ENCODE measurements around the gene AK5. TPM values are rescaled to one million over a fixed set of nuclear protein-coding genes. Genes with fewer than 3 reads are reported as not detected.

Gene AK5
- total and polyA plus RNA-seq, 2 of the 13 experiments (the other 11 are each of a cell fraction or from before 2014, with no cell fraction given), result not detected

DNA sequence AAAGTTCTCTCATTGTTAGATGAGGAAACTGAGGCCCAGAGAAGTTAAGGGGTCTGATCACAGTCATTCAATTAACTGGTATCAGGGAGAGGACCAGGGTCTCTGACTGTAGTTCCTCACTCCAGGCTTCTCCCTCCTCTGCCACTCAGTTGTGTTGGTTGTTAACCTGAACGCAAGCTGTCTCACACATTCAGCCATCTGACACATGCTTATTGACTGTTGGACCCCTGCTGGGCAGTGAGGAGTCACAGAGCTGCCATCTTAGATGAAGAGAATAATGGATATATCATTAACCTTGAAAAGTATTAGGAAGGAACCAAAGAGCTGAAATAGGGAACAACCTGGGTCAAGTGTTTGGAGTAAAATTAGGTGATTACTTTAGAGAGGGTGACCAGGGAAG lies 205.8 kb downstream of the AK5 start:
- ChIA-PET CTCF (ENCODE audit: low intra/inter-chr PET ratio, low total read pairs) (no interaction called here), POLR2A (no interaction called here)
- Histone ChIP-seq H3K79me2 (ENCODE audit: insufficient read depth, low read length) (no peaks in the 10 kb centered on the region), H2AFZ (ENCODE audit: low read length) (no peak overlapping the region), H3K4me2 (ENCODE audit: low read depth, low read length) (no peak overlapping the region), H4K20me1 (ENCODE audit: insufficient read depth, low read length) (no peaks in the 10 kb centered on the region), H3K36me3 (replicated peaks in 1 of 2; ENCODE audit: control insufficient read depth in 1 of 2, insufficient read depth in 2 of 2, low read length in 2 of 2) (no peaks in the 10 kb centered on the region), H3K4me3 (replicated peaks in 1 of 3; ENCODE audit: insufficient read depth in 1 of 3, low read depth in 2 of 3, low read length in 3 of 3) (no peak overlapping the region), H3K27ac (ENCODE audit: extremely low read length, insufficient read depth, low read length) (no peak overlapping the region), H3K9ac (ENCODE audit: insufficient read depth, low read depth, low read length) (no peak overlapping the region), H3K27me3 (ENCODE audit: control insufficient read depth in 1 of 2, insufficient read depth in 2 of 2, low read length in 2 of 2) (0 out of 5 replicates have a peak, but pooled peaks cover 0 to 3% of the 10 kb centered on the region in 2 experiments), H3K4me1 (ENCODE audit: insufficient read depth, low read length) (no peaks in the 10 kb centered on the region), H3K9me3 (ENCODE audit: low read length) (no peaks in the 10 kb centered on the region)
- no peak for DNase-seq (ENCODE audit: low spot score)
- no peak for FAIRE-seq
- BruUV-seq (replicated peaks), result no TSS peak
- TF ChIP-seq SRY (CRISPR knock-in tag; IDR thresholded peaks at IDR 0.05) (no peak), AKAP8 (CRISPR knock-in tag; IDR thresholded peaks at IDR 0.05) (no peak), ZNF354B (CRISPR knock-in tag; IDR thresholded peaks at IDR 0.05) (no peak), NAIF1 (CRISPR knock-in tag; IDR thresholded peaks at IDR 0.05; ENCODE audit: borderline replicate concordance) (no peak), STAG1 (CRISPR knock-in tag; IDR thresholded peaks at IDR 0.05) (no peak), DPF2 (CRISPR knock-in tag; IDR thresholded peaks at IDR 0.05; ENCODE audit: borderline replicate concordance, low read depth) (no peak), HMG20B (CRISPR knock-in tag; conservative IDR thresholded peaks at IDR 0.05) (no peak), RELA (CRISPR knock-in tag; IDR thresholded peaks at IDR 0.05) (no peak), ZBTB46 (CRISPR knock-in tag; IDR thresholded peaks at IDR 0.05; ENCODE audit: borderline replicate concordance) (no peak), TCF7L2 (IDR thresholded peaks at IDR 0.05; ENCODE audit: low read depth, low read length) (no peak), CC2D1A (CRISPR knock-in tag; IDR thresholded peaks at IDR 0.05) (no peak), GTF2F1 (IDR thresholded peaks at IDR 0.05; ENCODE audit: low read length) (no peak), HCFC1 (IDR thresholded peaks at IDR 0.05; ENCODE audit: low read depth, low read length) (no peak), NR2F2 (IDR thresholded peaks at IDR 0.05; ENCODE audit: borderline replicate concordance, low read depth) (no peak), IRF9 (CRISPR knock-in tag; IDR thresholded peaks at IDR 0.05; ENCODE audit: borderline replicate concordance) (no peak)
- TF ChIP-seq, protein P1, sequence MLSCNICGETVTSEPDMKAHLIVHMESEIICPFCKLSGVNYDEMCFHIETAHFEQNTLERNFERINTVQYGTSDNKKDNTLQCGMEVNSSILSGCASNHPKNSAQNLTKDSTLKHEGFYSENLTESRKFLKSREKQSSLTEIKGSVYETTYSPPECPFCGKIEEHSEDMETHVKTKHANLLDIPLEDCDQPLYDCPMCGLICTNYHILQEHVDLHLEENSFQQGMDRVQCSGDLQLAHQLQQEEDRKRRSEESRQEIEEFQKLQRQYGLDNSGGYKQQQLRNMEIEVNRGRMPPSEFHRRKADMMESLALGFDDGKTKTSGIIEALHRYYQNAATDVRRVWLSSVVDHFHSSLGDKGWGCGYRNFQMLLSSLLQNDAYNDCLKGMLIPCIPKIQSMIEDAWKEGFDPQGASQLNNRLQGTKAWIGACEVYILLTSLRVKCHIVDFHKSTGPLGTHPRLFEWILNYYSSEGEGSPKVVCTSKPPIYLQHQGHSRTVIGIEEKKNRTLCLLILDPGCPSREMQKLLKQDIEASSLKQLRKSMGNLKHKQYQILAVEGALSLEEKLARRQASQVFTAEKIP (CRISPR knock-in tag; IDR thresholded peaks at IDR 0.05; ENCODE audit: borderline replicate concordance), result no peak
- TF ChIP-seq, protein P2, sequence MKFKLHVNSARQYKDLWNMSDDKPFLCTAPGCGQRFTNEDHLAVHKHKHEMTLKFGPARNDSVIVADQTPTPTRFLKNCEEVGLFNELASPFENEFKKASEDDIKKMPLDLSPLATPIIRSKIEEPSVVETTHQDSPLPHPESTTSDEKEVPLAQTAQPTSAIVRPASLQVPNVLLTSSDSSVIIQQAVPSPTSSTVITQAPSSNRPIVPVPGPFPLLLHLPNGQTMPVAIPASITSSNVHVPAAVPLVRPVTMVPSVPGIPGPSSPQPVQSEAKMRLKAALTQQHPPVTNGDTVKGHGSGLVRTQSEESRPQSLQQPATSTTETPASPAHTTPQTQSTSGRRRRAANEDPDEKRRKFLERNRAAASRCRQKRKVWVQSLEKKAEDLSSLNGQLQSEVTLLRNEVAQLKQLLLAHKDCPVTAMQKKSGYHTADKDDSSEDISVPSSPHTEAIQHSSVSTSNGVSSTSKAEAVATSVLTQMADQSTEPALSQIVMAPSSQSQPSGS (CRISPR knock-in tag; IDR thresholded peaks at IDR 0.05), result no peak
- TF ChIP-seq, protein P3, sequence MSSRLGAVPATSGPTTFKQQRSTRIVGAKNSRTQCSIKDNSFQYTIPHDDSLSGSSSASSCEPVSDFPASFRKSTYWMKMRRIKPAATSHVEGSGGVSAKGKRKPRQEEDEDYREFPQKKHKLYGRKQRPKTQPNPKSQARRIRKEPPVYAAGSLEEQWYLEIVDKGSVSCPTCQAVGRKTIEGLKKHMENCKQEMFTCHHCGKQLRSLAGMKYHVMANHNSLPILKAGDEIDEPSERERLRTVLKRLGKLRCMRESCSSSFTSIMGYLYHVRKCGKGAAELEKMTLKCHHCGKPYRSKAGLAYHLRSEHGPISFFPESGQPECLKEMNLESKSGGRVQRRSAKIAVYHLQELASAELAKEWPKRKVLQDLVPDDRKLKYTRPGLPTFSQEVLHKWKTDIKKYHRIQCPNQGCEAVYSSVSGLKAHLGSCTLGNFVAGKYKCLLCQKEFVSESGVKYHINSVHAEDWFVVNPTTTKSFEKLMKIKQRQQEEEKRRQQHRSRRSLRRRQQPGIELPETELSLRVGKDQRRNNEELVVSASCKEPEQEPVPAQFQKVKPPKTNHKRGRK (CRISPR knock-in tag; IDR thresholded peaks at IDR 0.05), result no peak
- in situ Hi-C loops (cut with HindIII; ENCODE audit: extremely low pct_ligation_motif_present, low pct_unique_long_range_greater_than_20kb) (no loop called here), intact Hi-C loops (cut with micrococcal nuclease; ENCODE audit: unreplicated experiment) (no loop called here)
- no peak for ATAC-seq
- 7% methylated on average over 1 of the region's 1 CpG for WGBS (ENCODE audit: low lambda C conversion rate)
